Measurements from ENCODE around the gene CSF1R.

Gene CSF1R

GRCh38 chr5:150120617-150121447 lies 34.5 kb upstream of the CSF1R start:
- H3K27ac ChIP-seq = no peak overlapping the region
- TF ChIP-seq CTCF (conservative IDR thresholded peaks at IDR 0.05) = no peak
- no peak for TF ChIP-seq ZFX (IDR thresholded peaks at IDR 0.05)

GRCh38 chr5:150120062-150120441 lies 33.7 kb upstream of the CSF1R start:
- no peak overlapping the region for H3K27ac ChIP-seq
- TF ChIP-seq ZFX (IDR thresholded peaks at IDR 0.05) (no peak), CTCF (conservative IDR thresholded peaks at IDR 0.05) (no peak)

GRCh38 chr5:150119421-150120061 lies 33.2 kb upstream of the CSF1R start:
- TF ChIP-seq CTCF (conservative IDR thresholded peaks at IDR 0.05) (no peak), ZFX (IDR thresholded peaks at IDR 0.05) (no peak)
- H3K27ac ChIP-seq = no peak overlapping the region

- H3K27ac ChIP-seq = no peak overlapping the region
- TF ChIP-seq ZFX (IDR thresholded peaks at IDR 0.05) = no peak
- TF ChIP-seq CTCF (conservative IDR thresholded peaks at IDR 0.05) = no peak
These were observed 32.3 kb upstream of the CSF1R start for GRCh38 chr5:150118561-150119229.

GRCh38 chr5:150117945-150118560 lies 31.7 kb upstream of the CSF1R start:
- H3K27ac ChIP-seq = no peak overlapping the region
- TF ChIP-seq CTCF (conservative IDR thresholded peaks at IDR 0.05) (no peak), ZFX (IDR thresholded peaks at IDR 0.05) (no peak)

- H3K27ac ChIP-seq = no peak overlapping the region
- TF ChIP-seq CTCF (conservative IDR thresholded peaks at IDR 0.05) = no peak
- TF ChIP-seq ZFX (IDR thresholded peaks at IDR 0.05) = no peak
These were observed 30.5 kb upstream of the CSF1R start for GRCh38 chr5:150116667-150117400.

Measured in C4-2B (cell line).